Heart left ventricle (tissue), 16 donors: ENCODE results near the gene CD48. TPM values are rescaled to one million over a fixed set of nuclear protein-coding genes. Genes with fewer than 3 reads are reported as not detected.

Experiments
- ATAC-seq, 4 donors: fragments of 200-7000 bp; cut with Tn5 transposase; one replicate each; pipeline ENCODE4 v1.9.1; 2020 to 2022; ENCODE audit warnings: moderate library complexity in 4 of 4, mild to moderate bottlenecking in 3 of 4, moderate number of reproducible peaks in 1 of 4
- DNase-seq, 5 donors: peaks; one replicate each; pipeline ENCODE4 v3.0.0-alpha.2; 2020
- H3K27ac ChIP-seq, 12 donors: fragments of 200-600 bp; sonication (generic) in 4 of 12; one replicate each; pipeline versions ENCODE4 v1.5.0 to v1.8.0; 2016 to 2022; ENCODE audit warnings: mild to moderate bottlenecking in 2 of 12
- H3K27me3 ChIP-seq, 9 donors: fragments of 200-600 bp; sonication (generic) in 2 of 9; one replicate each; pipeline versions ENCODE4 v1.5.1 to v1.8.0; 2016 to 2022; ENCODE audit warnings: mild to moderate bottlenecking in 3 of 9
- H3K36me3 ChIP-seq, 9 donors: fragments of 200-600 bp; sonication (generic) in 2 of 9; one replicate each; pipeline versions ENCODE4 v1.5.0 to v1.8.0; 2018 to 2022; ENCODE audit warnings: mild to moderate bottlenecking in 2 of 9
- H3K4me1 ChIP-seq, 12 donors: fragments of 200-600 bp; sonication (generic) in 4 of 12; one replicate each; pipeline versions ENCODE4 v1.5.0 to v1.8.0; 2016 to 2022; ENCODE audit warnings: mild to moderate bottlenecking in 3 of 12
- H3K4me3 ChIP-seq, 12 donors: fragments of 200-600 bp; sonication (generic) in 4 of 12; one replicate each; pipeline versions ENCODE4 v1.5.0 to v1.8.0; 2017 to 2022; ENCODE audit warnings: mild to moderate bottlenecking in 9 of 12, moderate library complexity in 4 of 12
- H3K9me3 ChIP-seq, 12 donors: fragments of 200-600 bp; sonication (generic) in 4 of 12; one replicate each; pipeline versions ENCODE4 v1.5.0 to v1.8.0; 2016 to 2022; ENCODE audit warnings: mild to moderate bottlenecking in 1 of 12
- CTCF ChIP-seq, 12 donors: fragments of 200-600 bp; sonication (generic) in 4 of 12; IDR thresholded peaks; one replicate each; pipeline versions ENCODE4 v1.5.0 to v1.8.0; 2018 to 2022; ENCODE audit warnings: antibody characterized with exemption in 12 of 12, mild to moderate bottlenecking in 5 of 12
- POLR2A ChIP-seq, 2 donors: fragments of 450-650 bp; IDR thresholded peaks; one replicate each; pipeline ENCODE4 v1.6.1; 2017; ENCODE audit warnings: antibody characterized with exemption in 2 of 2, mild to moderate bottlenecking in 2 of 2, moderate library complexity in 2 of 2
- WGBS, 4 donors: extraction: QIAGEN DNeasy Blood & Tissue Kit in 2 of 4; methylation state at CpG; one replicate each; pipeline versions ENCODE4 v1.1.5 to v1.1.7; 2013 to 2018; 5-methylcytosine and 5-hydroxymethylcytosine counted together
- intact Hi-C, 10 donors: fragments of 100-400 bp; cut with DNase I; formaldehyde crosslinking; loops; one replicate each; pipeline versions ENCODE4 v1.11.1 to v1.14.2; 2022
- polyA plus RNA-seq, 2 donors: library from polyadenylated mRNA; stranded (reverse); fragments of 200-250 nt; gene quantifications; one replicate each; pipeline ENCODE4 v1.2.3, GENCODE V29; 2013
- total RNA-seq, 9 donors: library from RNA; depleted of rRNA in 2 of 9; stranded (reverse); fragments of >200 nt in 2 of 9; fragmentation: NEBNext Ultra II Directional in 3 of 9; extraction: Animal tissue kit (Norgen Biotek cat#: 25700) in 3 of 9; gene quantifications; one replicate each; pipeline versions ENCODE4 v1.1.0 to v1.2.4, GENCODE V29; 2016 to 2023
- donor health status: ischemic (EF 13 %, LVEDD 7.1; RV severe dilation, severe dysfunction).
- donor health status: healthy with polysubstance abuse.
- donor health status: DM: no; HTN: yes; CAD: no.
- donor health status: DM: no; HTN: no; CAD: no.
- donor health status: ischemic (EF 25% LVEDD 6.9; RV normal size, moderate dysfunction).
- donor health status: ischemic (EF 25% LVEDD 5.7; RV mildly dilated, moderate dysfunction).
- donor health status: healthy.
- donor health status: DM: yes; HTN: yes; CAD: no.
- donor health status: ischemic (EF 35%, LVEDD 5.7; RV mildly dilated, moderate dysfunction).
- donor health status: nonischemic (EF 11% LVEDD 7.7; RV severe dilation, severe dysfunction).
- donor health status: DM: yes; HTN: yes; CAD: no.
- donor health status: PGD.
- donor health status: ischemic (EF 29% LVEDD 5.4; RV normal size, mild dysfunction).
- donor health status: nonischemic (EF 23%, LVEDD 6.1; RV moderate dilation, normal function).

CD48 gene
- total and polyA plus RNA-seq, 11 donors, result 0.49 to 31.6 (median 0.71) TPM

- no peak for ATAC-seq
- Histone ChIP-seq H3K36me3 (no peaks in the 10 kb centered on the region), H3K4me3 (no peak overlapping the region), H3K27me3 (no peaks in the 10 kb centered on the region), H3K9me3 (peaks cover 0 to 11% (median 0%) of the 10 kb centered on the region in 12 donors), H3K27ac (no peak overlapping the region), H3K4me1 (peaks cover 0 to 36% (median 0%) of the 10 kb centered on the region in 12 donors)
- DNase-seq, result no peak
- TF ChIP-seq POLR2A (IDR thresholded peaks at IDR 0.05), result no peak
- no peak for TF ChIP-seq CTCF (IDR thresholded peaks at IDR 0.05)
- 86 to 94% (median 93%) methylated on average over 2 of the region's 2 CpGs for WGBS, 4 donors
- intact Hi-C loops, result no loop called here
Observed at GRCh38 chr1:160658814-160659193, 52.8 kb downstream of the CD48 start.

GRCh38 chr1:160658162-160658813, 53.3 kb downstream of the CD48 start:
- Histone ChIP-seq H3K36me3 (no peaks in the 10 kb centered on the region), H3K4me3 (no peak overlapping the region), H3K4me1 (peaks cover 0 to 31% (median 0%) of the 10 kb centered on the region in 12 donors), H3K9me3 (peaks cover 0 to 11% (median 0%) of the 10 kb centered on the region in 12 donors), H3K27ac (peak overlapping the region in 4 of 12 donors; percentile 2 to 48 (median 26)), H3K27me3 (no peaks in the 10 kb centered on the region)
- no peak for DNase-seq
- TF ChIP-seq CTCF (IDR thresholded peaks at IDR 0.05), result no peak
- no peak for TF ChIP-seq POLR2A (IDR thresholded peaks at IDR 0.05)
- ATAC-seq, result no peak
- WGBS, 4 donors, result 70 to 75% (median 73%) methylated on average over 8 of the region's 8 CpGs
- intact Hi-C loops, result no loop called here

GRCh38 chr1:160657250-160657781, 54.3 kb downstream of the CD48 start:
- ATAC-seq (peak in 1 of 4 donors; percentile 29), DNase-seq (no peak)
- intact Hi-C loops, result no loop called here
- Histone ChIP-seq H3K27ac (peak overlapping the region in 6 of 12 donors; percentile 2 to 48 (median 32)), H3K27me3 (no peaks in the 10 kb centered on the region), H3K36me3 (no peaks in the 10 kb centered on the region), H3K9me3 (peaks cover 0 to 11% (median 0%) of the 10 kb centered on the region in 12 donors), H3K4me1 (peaks cover 0 to 22% (median 3%) of the 10 kb centered on the region in 12 donors), H3K4me3 (no peak overlapping the region)
- TF ChIP-seq CTCF (IDR thresholded peaks at IDR 0.05), result no peak
- no peak for TF ChIP-seq POLR2A (IDR thresholded peaks at IDR 0.05)
- 64 to 70% (median 66%) methylated on average over 5 of the region's 5 CpGs for WGBS, 4 donors

- Histone ChIP-seq H3K36me3 (no peaks in the 10 kb centered on the region), H3K4me1 (peaks cover 0 to 25% (median 3%) of the 10 kb centered on the region in 12 donors), H3K9me3 (peaks cover 0 to 11% (median 0%) of the 10 kb centered on the region in 12 donors), H3K27ac (peak overlapping the region in 4 of 12 donors; percentile 6 to 41 (median 24)), H3K27me3 (no peaks in the 10 kb centered on the region), H3K4me3 (no peak overlapping the region)
- intact Hi-C loops, result no loop called here
- DNase-seq (no peak), ATAC-seq (no peak)
- TF ChIP-seq CTCF (IDR thresholded peaks at IDR 0.05) (no peak), POLR2A (IDR thresholded peaks at IDR 0.05) (no peak)
- WGBS, 4 donors, result 88 to 92% (median 90%) methylated on average over 3 of the region's 3 CpGs
Observed at GRCh38 chr1:160656737-160657136, 54.9 kb downstream of the CD48 start.
